AG04449 (cell line): ENCODE measurements around the gene ASCL4.

Experiments used
- CTCF ChIA-PET: fragments of 350-600 bp; formaldehyde crosslinking; extraction: SDS; loops from one replicate; lab custom pipeline; 2021; ENCODE audit warnings: antibody characterized with exemption; lab: Yijun Ruan, JAX
- POLR2A ChIA-PET: fragments of 400-600, 350-600 bp; formaldehyde crosslinking; extraction: SDS; loops from one replicate; lab custom pipeline; 2020; ENCODE audit warnings: antibody characterized with exemption, inconsistent platforms; lab: Yijun Ruan, JAX
- DNase-seq: peaks from one replicate; pipeline ENCODE4 v3.0.0-alpha.2; 2010; ENCODE audit warnings: low read depth, low spot score
- H3K4me3 ChIP-seq: 2 replicates; pipeline ENCODE4 v1.5.1; 2011; ENCODE audit warnings: low read depth, mild to moderate bottlenecking, control low read depth, low read length
- TF ChIP-seq, protein P1 (sequence below): IDR thresholded peaks from one replicate; pipeline ENCODE4 v1.5.1; 2011; ENCODE audit warnings: mild to moderate bottlenecking, moderate library complexity, low read length, control low read depth, inconsistent platforms; ENCODE audit not compliant: insufficient read depth; ENCODE audit errors: missing control alignments

ASCL4 gene

DNA sequence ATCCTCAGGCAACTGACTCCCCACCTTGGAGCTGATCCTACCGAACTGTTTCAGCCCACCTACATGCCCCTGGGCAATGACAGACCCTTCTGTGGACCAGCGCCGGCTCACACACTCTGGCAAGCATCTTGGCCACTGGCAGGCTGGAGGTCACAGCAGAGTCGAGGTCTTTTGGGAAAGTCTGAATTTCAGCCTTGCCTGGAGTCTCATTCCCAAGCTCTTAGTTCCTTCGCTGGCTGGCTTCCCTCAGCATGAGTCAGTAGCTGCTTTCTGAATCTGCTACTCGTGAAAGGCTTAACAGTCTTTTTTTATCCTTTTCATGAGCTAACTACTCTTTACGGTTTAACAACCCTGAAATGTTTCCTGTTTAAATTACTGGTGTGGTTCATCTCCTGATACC lies 44.5 kb downstream of the ASCL4 start:
- ChIA-PET POLR2A (no interaction called here), CTCF (no interaction called here)
- no peak for DNase-seq
- H3K4me3 ChIP-seq = no peak overlapping the region
- TF ChIP-seq, protein P1, sequence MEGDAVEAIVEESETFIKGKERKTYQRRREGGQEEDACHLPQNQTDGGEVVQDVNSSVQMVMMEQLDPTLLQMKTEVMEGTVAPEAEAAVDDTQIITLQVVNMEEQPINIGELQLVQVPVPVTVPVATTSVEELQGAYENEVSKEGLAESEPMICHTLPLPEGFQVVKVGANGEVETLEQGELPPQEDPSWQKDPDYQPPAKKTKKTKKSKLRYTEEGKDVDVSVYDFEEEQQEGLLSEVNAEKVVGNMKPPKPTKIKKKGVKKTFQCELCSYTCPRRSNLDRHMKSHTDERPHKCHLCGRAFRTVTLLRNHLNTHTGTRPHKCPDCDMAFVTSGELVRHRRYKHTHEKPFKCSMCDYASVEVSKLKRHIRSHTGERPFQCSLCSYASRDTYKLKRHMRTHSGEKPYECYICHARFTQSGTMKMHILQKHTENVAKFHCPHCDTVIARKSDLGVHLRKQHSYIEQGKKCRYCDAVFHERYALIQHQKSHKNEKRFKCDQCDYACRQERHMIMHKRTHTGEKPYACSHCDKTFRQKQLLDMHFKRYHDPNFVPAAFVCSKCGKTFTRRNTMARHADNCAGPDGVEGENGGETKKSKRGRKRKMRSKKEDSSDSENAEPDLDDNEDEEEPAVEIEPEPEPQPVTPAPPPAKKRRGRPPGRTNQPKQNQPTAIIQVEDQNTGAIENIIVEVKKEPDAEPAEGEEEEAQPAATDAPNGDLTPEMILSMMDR = no peak

DNA sequence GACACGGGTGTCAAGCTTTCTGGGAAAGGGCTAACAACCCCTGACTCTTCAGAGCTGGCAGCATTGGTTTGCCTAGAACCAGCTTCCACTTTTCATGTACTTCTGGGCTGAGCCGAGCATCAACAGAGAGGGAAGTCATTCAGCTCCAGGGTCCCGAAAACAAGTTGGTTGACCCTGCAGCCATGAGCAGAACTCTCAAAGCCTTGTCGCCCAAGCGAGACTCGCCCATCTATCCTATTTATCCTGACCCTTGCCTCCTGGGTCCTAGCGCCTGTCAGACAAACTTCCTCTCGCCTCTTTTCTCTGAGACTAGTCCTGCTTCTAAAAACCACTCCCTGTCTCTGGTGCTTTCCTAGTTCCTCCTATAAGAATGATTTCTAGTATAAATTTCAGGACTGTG lies 47.9 kb downstream of the ASCL4 start:
- no peak for DNase-seq
- ChIA-PET POLR2A (no interaction called here), CTCF (no interaction called here)
- H3K4me3 ChIP-seq = no peak overlapping the region
- TF ChIP-seq, protein P1 = no peak
